ENCODE measurements around the gene GSTO1.

Gene GSTO1

GRCh38 chr10:104233817-104234216, 20.9 kb upstream of the GSTO1 start:
- TF ChIP-seq FOXM1 (IDR thresholded peaks at IDR 0.05; ENCODE audit: borderline replicate concordance, low read depth): no peak
- no peak for TF ChIP-seq EGR1 (IDR thresholded peaks at IDR 0.05)

GRCh38 chr10:104234934-104235333, 19.8 kb upstream of the GSTO1 start:
- TF ChIP-seq CEBPB (IDR thresholded peaks at IDR 0.05): no peak
- TF ChIP-seq USF1 (IDR thresholded peaks at IDR 0.05): no peak
- TF ChIP-seq ZBTB7A (IDR thresholded peaks at IDR 0.05; ENCODE audit: low read depth): no peak
- no peak for TF ChIP-seq YY1 (IDR thresholded peaks at IDR 0.05; ENCODE audit: low read depth)
- TF ChIP-seq TAF1 (IDR thresholded peaks at IDR 0.05; ENCODE audit: low read depth): no peak
- no peak for TF ChIP-seq NFIC (IDR thresholded peaks at IDR 0.05)
- no peak for TF ChIP-seq EP300 (IDR thresholded peaks at IDR 0.05; ENCODE audit: borderline replicate concordance)
- TF ChIP-seq TCF12 (IDR thresholded peaks at IDR 0.05; ENCODE audit: low read depth): no peak
- TF ChIP-seq CREB1 (IDR thresholded peaks at IDR 0.05; ENCODE audit: low read depth): no peak
- TF ChIP-seq MAX (IDR thresholded peaks at IDR 0.05): no peak

GRCh38 chr10:104235801-104236200, 18.9 kb upstream of the GSTO1 start:
- TF ChIP-seq REST (IDR thresholded peaks at IDR 0.05; ENCODE audit: low read depth) (no peak), MAX (IDR thresholded peaks at IDR 0.05) (no peak)

GRCh38 chr10:104240078-104240477, 14.6 kb upstream of the GSTO1 start:
- TF ChIP-seq CREB1 (IDR thresholded peaks at IDR 0.05; ENCODE audit: low read depth) (no peak), USF1 (IDR thresholded peaks at IDR 0.05) (no peak), CEBPB (IDR thresholded peaks at IDR 0.05) (no peak), EP300 (IDR thresholded peaks at IDR 0.05; ENCODE audit: borderline replicate concordance) (no peak), TEAD4 (IDR thresholded peaks at IDR 0.05) (no peak), TCF12 (IDR thresholded peaks at IDR 0.05; ENCODE audit: low read depth) (no peak), NFIC (IDR thresholded peaks at IDR 0.05) (no peak), TAF1 (IDR thresholded peaks at IDR 0.05; ENCODE audit: low read depth) (no peak), RAD21 (IDR thresholded peaks at IDR 0.05; ENCODE audit: low read depth) (no peak), YY1 (IDR thresholded peaks at IDR 0.05; ENCODE audit: low read depth) (no peak), EGR1 (IDR thresholded peaks at IDR 0.05) (no peak), REST (IDR thresholded peaks at IDR 0.05; ENCODE audit: low read depth) (no peak), MAX (IDR thresholded peaks at IDR 0.05) (no peak)

GRCh38 chr10:104242545-104242944, 12.1 kb upstream of the GSTO1 start:
- no peak for TF ChIP-seq YY1 (IDR thresholded peaks at IDR 0.05; ENCODE audit: low read depth)
- TF ChIP-seq NFIC (IDR thresholded peaks at IDR 0.05): no peak

- TF ChIP-seq NFIC (IDR thresholded peaks at IDR 0.05): no peak
- TF ChIP-seq EP300 (IDR thresholded peaks at IDR 0.05; ENCODE audit: borderline replicate concordance): no peak
- no peak for TF ChIP-seq RAD21 (IDR thresholded peaks at IDR 0.05; ENCODE audit: low read depth)
- TF ChIP-seq USF1 (IDR thresholded peaks at IDR 0.05): no peak
- TF ChIP-seq YY1 (IDR thresholded peaks at IDR 0.05; ENCODE audit: low read depth): no peak
- no peak for TF ChIP-seq TEAD4 (IDR thresholded peaks at IDR 0.05)
- TF ChIP-seq FOXM1 (IDR thresholded peaks at IDR 0.05; ENCODE audit: borderline replicate concordance, low read depth): no peak
- no peak for TF ChIP-seq TAF1 (IDR thresholded peaks at IDR 0.05; ENCODE audit: low read depth)
- no peak for TF ChIP-seq TCF12 (IDR thresholded peaks at IDR 0.05; ENCODE audit: low read depth)
- no peak for TF ChIP-seq CREB1 (IDR thresholded peaks at IDR 0.05; ENCODE audit: low read depth)
These were observed 11.2 kb upstream of the GSTO1 start for GRCh38 chr10:104243512-104243911.

Measured in Ishikawa (cell line).